OCI-LY3 (cell line): Measurements from ENCODE around the gene ZNF407.

Experiments
- EZH2phosphoT487 ChIP-seq: fragments of 200-600 bp; shearing (Covaris generic); IDR thresholded peaks from 2 replicates; pipeline ENCODE4 v1.6.1; 2018; ENCODE audit warnings: antibody characterized with exemption, mixed run types, low read depth
- TF ChIP-seq, protein P1 (sequence below): fragments of 200-600, 300-600 bp; sonication (generic); IDR thresholded peaks from 2 replicates; pipeline ENCODE4 v1.5.1; 2014; ENCODE audit warnings: antibody characterized with exemption, low read length, low read depth

GRCh38 chr18:74674487-74674886 lies 76.8 kb downstream of the ZNF407 start:
- TF ChIP-seq, protein P1, sequence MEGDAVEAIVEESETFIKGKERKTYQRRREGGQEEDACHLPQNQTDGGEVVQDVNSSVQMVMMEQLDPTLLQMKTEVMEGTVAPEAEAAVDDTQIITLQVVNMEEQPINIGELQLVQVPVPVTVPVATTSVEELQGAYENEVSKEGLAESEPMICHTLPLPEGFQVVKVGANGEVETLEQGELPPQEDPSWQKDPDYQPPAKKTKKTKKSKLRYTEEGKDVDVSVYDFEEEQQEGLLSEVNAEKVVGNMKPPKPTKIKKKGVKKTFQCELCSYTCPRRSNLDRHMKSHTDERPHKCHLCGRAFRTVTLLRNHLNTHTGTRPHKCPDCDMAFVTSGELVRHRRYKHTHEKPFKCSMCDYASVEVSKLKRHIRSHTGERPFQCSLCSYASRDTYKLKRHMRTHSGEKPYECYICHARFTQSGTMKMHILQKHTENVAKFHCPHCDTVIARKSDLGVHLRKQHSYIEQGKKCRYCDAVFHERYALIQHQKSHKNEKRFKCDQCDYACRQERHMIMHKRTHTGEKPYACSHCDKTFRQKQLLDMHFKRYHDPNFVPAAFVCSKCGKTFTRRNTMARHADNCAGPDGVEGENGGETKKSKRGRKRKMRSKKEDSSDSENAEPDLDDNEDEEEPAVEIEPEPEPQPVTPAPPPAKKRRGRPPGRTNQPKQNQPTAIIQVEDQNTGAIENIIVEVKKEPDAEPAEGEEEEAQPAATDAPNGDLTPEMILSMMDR: no peak
- no peak for TF ChIP-seq EZH2phosphoT487
